Endodermal cell (in vitro differentiated cells): ENCODE measurements around the gene JMJD1C. TPM values are rescaled to one million over a fixed set of nuclear protein-coding genes. Genes with fewer than 3 reads are reported as not detected.
A peak's percentile ranks its signal among the peaks of the same experiment; 100 is the strongest.

Experiments
- DNase-seq: peaks from one replicate; pipeline ENCODE4 v3.0.0-alpha.2; 2017
- H3K27ac ChIP-seq: 2 replicates; pipeline ENCODE4 v1.5.1; 2013; ENCODE audit warnings: mild to moderate bottlenecking, low read depth, low read length, moderate library complexity
- H3K27me3 ChIP-seq: 2 replicates; pipeline ENCODE4 v1.6.1; 2013; ENCODE audit warnings: mild to moderate bottlenecking, low read length, moderate library complexity; ENCODE audit not compliant: insufficient read depth, control insufficient read depth, poor library complexity, severe bottlenecking
- H3K36me3 ChIP-seq: 2 replicates; pipeline ENCODE4 v1.7.0; 2013; ENCODE audit warnings: mild to moderate bottlenecking, low read length, moderate library complexity; ENCODE audit not compliant: control insufficient read depth, insufficient read depth
- H3K4me1 ChIP-seq: one replicate; pipeline ENCODE4 v1.7.0; 2013; ENCODE audit warnings: low read length; ENCODE audit not compliant: control insufficient read depth, insufficient read depth
- H3K4me3 ChIP-seq: 2 replicates; pipeline ENCODE4 v1.5.1; 2013; ENCODE audit warnings: mild to moderate bottlenecking, low read length, moderate library complexity
- H3K9ac ChIP-seq: 2 replicates; pipeline ENCODE4 v1.6.1; 2013; ENCODE audit warnings: mild to moderate bottlenecking, low read length, moderate library complexity; ENCODE audit not compliant: poor library complexity, severe bottlenecking; ENCODE audit errors: extremely low read depth
- H3K9me3 ChIP-seq: 2 replicates; pipeline ENCODE4 v1.6.1; 2013; ENCODE audit warnings: mild to moderate bottlenecking, low read length, moderate library complexity; ENCODE audit not compliant: control insufficient read depth
- H3K27ac Mint-ChIP-seq: 2 replicates; pipeline ENCODE4 v1.8.0; 2020; ENCODE audit warnings: mixed read lengths
- H3K27me3 Mint-ChIP-seq: 2 replicates; pipeline ENCODE4 v1.8.0; 2021; ENCODE audit warnings: mild to moderate bottlenecking, mixed read lengths; ENCODE audit not compliant: insufficient read depth
- H3K36me3 Mint-ChIP-seq: 2 replicates; pipeline ENCODE4 v1.8.0; 2020; ENCODE audit warnings: low read depth, mixed read lengths
- H3K4me1 Mint-ChIP-seq: 2 replicates; pipeline ENCODE4 v1.8.0; 2020; ENCODE audit warnings: mixed read lengths
- H3K4me3 Mint-ChIP-seq: 2 replicates; pipeline ENCODE4 v1.8.0; 2020; ENCODE audit warnings: mild to moderate bottlenecking, moderate library complexity, mixed read lengths
- H3K9me3 Mint-ChIP-seq: 2 replicates; pipeline ENCODE4 v1.8.0; 2020; ENCODE audit warnings: mild to moderate bottlenecking, mixed read lengths
- CTCF ChIP-seq: fragments of 200-600 bp; sonication (generic); conservative IDR thresholded peaks from 2 replicates; pipeline ENCODE4 v1.5.0; 2021; ENCODE audit warnings: antibody characterized with exemption, mild to moderate bottlenecking
- WGBS, 2 experiments: methylation state at CpG; one replicate each; pipeline versions ENCODE4 v1.1.5 to v1.1.7; 2013; ENCODE audit warnings: missing lambda C conversion rate in 2 of 2, mixed read lengths in 1 of 2; ENCODE audit not compliant: insufficient coverage in 1 of 2, insufficient read length in 1 of 2; 5-methylcytosine and 5-hydroxymethylcytosine counted together
- total RNA-seq, 2 donors: library from RNA; stranded (reverse); fragmentation: NEBNext Ultra II Directional in 1 of 2; extraction: Animal tissue kit (Norgen Biotek cat#: 25700) in 1 of 2; gene quantifications; 2 replicates in 1 of 2; 3 replicates in 1 of 2; pipeline ENCODE4 v1.2.1, GENCODE V29; 2021

The JMJD1C gene
- total RNA-seq, 2 donors from 2014 or later = 91.3 to 114 TPM

GRCh38 chr10:63210611-63211196, 255.1 kb downstream of the JMJD1C start:
- DNase-seq = no peak
- Histone ChIP-seq H3K9me3 (peaks cover 6% of the 10 kb centered on the region), H3K9ac (no peak overlapping the region), H3K4me1 (no peaks in the 10 kb centered on the region), H3K36me3 (peaks cover 94% of the 10 kb centered on the region), H3K27me3 (no peaks in the 10 kb centered on the region), H3K27ac (no peak overlapping the region), H3K4me3 (no peak overlapping the region)
- WGBS, 2 experiments = 66 to 67% methylated on average over 3 of the region's 3 CpGs
- no peak for TF ChIP-seq CTCF
- Mint-ChIP-seq H3K36me3 (peaks cover 67% of the 10 kb centered on the region), H3K4me3 (no peak overlapping the region), H3K9me3 (no peaks in the 10 kb centered on the region), H3K4me1 (peaks cover 25% of the 10 kb centered on the region), H3K27me3 (no peaks in the 10 kb centered on the region), H3K27ac (no peak overlapping the region)

- H3K27me3 ChIP-seq = no peaks in the 10 kb centered on the region
- H3K27ac ChIP-seq = no peak overlapping the region
- Mint-ChIP-seq H3K4me1 (peaks cover 25% of the 10 kb centered on the region), H3K9me3 (no peaks in the 10 kb centered on the region), H3K4me3 (no peak overlapping the region), H3K27ac (no peak overlapping the region), H3K27me3 (no peaks in the 10 kb centered on the region), H3K36me3 (peaks cover 66% of the 10 kb centered on the region)
- no peak overlapping the region for H3K9ac ChIP-seq
- H3K9me3 ChIP-seq = peaks cover 6% of the 10 kb centered on the region
- DNase-seq = no peak
- TF ChIP-seq CTCF = no peak
- WGBS, 2 experiments = 86 to 92% methylated on average over 1 to 2 of the region's 2 CpGs
- H3K4me3 ChIP-seq = no peak overlapping the region
- H3K36me3 ChIP-seq = peaks cover 94% of the 10 kb centered on the region
- no peaks in the 10 kb centered on the region for H3K4me1 ChIP-seq
Observed at GRCh38 chr10:63209705-63210104, 256.1 kb downstream of the JMJD1C start.

GRCh38 chr10:63208986-63209385, 256.8 kb downstream of the JMJD1C start:
- Mint-ChIP-seq H3K4me3 (no peak overlapping the region), H3K4me1 (peaks cover 25% of the 10 kb centered on the region), H3K27ac (no peak overlapping the region), H3K27me3 (no peaks in the 10 kb centered on the region), H3K9me3 (no peaks in the 10 kb centered on the region), H3K36me3 (peaks cover 59% of the 10 kb centered on the region)
- Histone ChIP-seq H3K27me3 (no peaks in the 10 kb centered on the region), H3K4me1 (no peaks in the 10 kb centered on the region), H3K4me3 (no peak overlapping the region), H3K27ac (no peak overlapping the region), H3K9ac (no peak overlapping the region), H3K9me3 (peaks cover 6% of the 10 kb centered on the region), H3K36me3 (peaks cover 92% of the 10 kb centered on the region)
- no peak for TF ChIP-seq CTCF
- WGBS, 2 experiments = 95% methylated on average over 1 of the region's 2 CpGs; no CpG with 5 or more reads in 1 of the 2 experiments
- DNase-seq = peak; percentile 55
